ENCODE results near the gene LTC4S. TPM values are rescaled to one million over a fixed set of nuclear protein-coding genes. Genes with fewer than 3 reads are reported as not detected.
A peak's percentile ranks its signal among the peaks of the same experiment; 100 is the strongest.

LTC4S gene
- total RNA-seq, 6 donors from 2014 or later, result 6.7 to 33.1 (median 21.3) TPM

DNA sequence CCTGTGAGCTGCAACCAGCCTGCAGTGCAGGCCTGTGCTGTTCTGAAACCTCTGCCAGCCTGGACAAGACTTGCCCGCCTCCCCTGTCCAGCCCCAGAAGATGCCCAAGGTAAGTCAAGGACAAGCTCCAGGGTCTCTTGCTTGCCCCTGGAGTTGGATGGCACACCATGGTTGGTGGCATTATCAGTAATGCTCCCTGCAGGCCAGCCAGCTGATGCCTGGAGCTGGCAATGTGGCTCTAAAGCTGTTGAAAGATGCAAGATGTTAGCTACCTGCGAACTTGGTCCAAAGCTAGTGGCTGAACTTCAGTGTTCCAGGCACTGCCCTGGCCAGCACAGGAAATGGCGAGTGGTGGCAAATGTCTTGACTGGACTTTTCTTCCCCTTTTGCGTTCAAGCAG, 14.0 kb upstream of the LTC4S start:
- ATAC-seq (ENCODE audit: low FRiP score in 2 of 2) (no peak), DNase-seq (no peak)
- Histone ChIP-seq H3K4me1 (peaks cover 4 to 15% (median 7%) of the 10 kb centered on the region in 4 donors), H3K36me3 (peaks cover 0 to 60% (median 16%) of the 10 kb centered on the region in 4 donors), H3K9me3 (no peaks in the 10 kb centered on the region), H3K4me3 (no peak overlapping the region), H3K27me3 (no peaks in the 10 kb centered on the region), H3K27ac (no peak overlapping the region)
- WGBS, 2 donors, result 71 to 86% methylated on average over 3 to 4 of the region's 4 CpGs
- TF ChIP-seq POLR2A (IDR thresholded peaks at IDR 0.05) (no peak), EP300 (IDR thresholded peaks at IDR 0.05) (no peak)
- TF ChIP-seq, protein P1, sequence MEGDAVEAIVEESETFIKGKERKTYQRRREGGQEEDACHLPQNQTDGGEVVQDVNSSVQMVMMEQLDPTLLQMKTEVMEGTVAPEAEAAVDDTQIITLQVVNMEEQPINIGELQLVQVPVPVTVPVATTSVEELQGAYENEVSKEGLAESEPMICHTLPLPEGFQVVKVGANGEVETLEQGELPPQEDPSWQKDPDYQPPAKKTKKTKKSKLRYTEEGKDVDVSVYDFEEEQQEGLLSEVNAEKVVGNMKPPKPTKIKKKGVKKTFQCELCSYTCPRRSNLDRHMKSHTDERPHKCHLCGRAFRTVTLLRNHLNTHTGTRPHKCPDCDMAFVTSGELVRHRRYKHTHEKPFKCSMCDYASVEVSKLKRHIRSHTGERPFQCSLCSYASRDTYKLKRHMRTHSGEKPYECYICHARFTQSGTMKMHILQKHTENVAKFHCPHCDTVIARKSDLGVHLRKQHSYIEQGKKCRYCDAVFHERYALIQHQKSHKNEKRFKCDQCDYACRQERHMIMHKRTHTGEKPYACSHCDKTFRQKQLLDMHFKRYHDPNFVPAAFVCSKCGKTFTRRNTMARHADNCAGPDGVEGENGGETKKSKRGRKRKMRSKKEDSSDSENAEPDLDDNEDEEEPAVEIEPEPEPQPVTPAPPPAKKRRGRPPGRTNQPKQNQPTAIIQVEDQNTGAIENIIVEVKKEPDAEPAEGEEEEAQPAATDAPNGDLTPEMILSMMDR (IDR thresholded peaks at IDR 0.05), result no peak

DNA sequence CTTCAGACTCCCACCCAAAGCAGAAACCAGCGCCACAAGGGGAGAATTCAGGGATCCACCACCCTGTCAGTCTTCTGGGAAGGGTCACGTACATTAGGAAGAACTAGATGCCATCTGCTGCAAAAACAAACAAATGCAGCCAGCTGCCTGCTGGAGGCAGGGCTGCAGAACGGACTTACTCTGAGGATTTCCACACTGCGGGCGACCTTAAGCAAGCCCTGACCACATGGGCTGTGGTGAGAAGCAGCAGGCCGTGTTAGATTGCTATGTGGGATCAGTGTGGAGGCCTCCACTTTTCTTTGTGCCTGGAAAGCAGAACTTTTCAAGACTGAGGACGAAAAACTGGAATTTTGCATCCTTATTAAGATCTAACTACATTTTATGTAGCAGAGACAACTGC, 13.4 kb upstream of the LTC4S start:
- no peak overlapping the region for H3K4me3 ChIP-seq
- ATAC-seq (ENCODE audit: low FRiP score in 2 of 2) (peak in 1 of 2 donors; percentile 43), DNase-seq (peak in 1 of 2 donors; percentile 66)
- TF ChIP-seq EP300 (IDR thresholded peaks at IDR 0.05), result no peak
- TF ChIP-seq POLR2A (IDR thresholded peaks at IDR 0.05), result no peak
- no peaks in the 10 kb centered on the region for H3K9me3 ChIP-seq
- H3K27me3 ChIP-seq, result no peaks in the 10 kb centered on the region
- peaks cover 0 to 54% (median 12%) of the 10 kb centered on the region in 4 donors for H3K36me3 ChIP-seq
- 71 to 88% methylated on average over 7 of the region's 7 CpGs for WGBS, 2 donors
- H3K27ac ChIP-seq, result no peak overlapping the region
- peaks cover 4 to 15% (median 7%) of the 10 kb centered on the region in 4 donors for H3K4me1 ChIP-seq

DNA sequence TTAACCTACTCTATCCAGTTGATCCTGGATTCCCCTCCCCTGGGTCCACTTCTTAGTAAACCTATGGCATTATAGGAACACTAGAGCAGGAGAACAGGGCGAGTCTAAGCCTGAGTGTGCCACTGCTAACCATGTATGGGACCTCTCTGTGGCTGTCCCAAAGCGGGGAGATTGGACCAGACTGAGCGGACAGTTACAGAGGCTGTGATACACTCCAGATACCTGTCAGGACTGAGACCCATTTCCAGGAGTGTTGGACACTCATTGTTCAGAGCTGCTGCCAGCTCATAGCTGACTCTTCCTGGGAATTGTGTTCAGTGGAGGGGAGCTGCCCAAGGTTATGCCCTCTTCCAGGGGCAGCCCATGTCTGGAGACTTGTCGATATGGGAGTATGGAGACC, 11.9 kb upstream of the LTC4S start:
- DNase-seq, result no peak
- TF ChIP-seq EP300 (IDR thresholded peaks at IDR 0.05), result no peak
- TF ChIP-seq, protein P1 (IDR thresholded peaks at IDR 0.05), result no peak
- TF ChIP-seq POLR2AphosphoS5 (IDR thresholded peaks at IDR 0.05), result no peak
- TF ChIP-seq POLR2A (IDR thresholded peaks at IDR 0.05), result no peak
- no peaks in the 10 kb centered on the region for H3K27me3 ChIP-seq
- WGBS, 2 donors, result 97% methylated on average over 3 to 4 of the region's 4 CpGs
- no peak for ATAC-seq (ENCODE audit: low FRiP score in 2 of 2)
- no peak overlapping the region for H3K4me3 ChIP-seq
- H3K9me3 ChIP-seq, result no peaks in the 10 kb centered on the region
- peaks cover 0 to 10% (median 2%) of the 10 kb centered on the region in 4 donors for H3K4me1 ChIP-seq
- H3K36me3 ChIP-seq, result peaks cover 0 to 39% (median 4%) of the 10 kb centered on the region in 4 donors
- H3K27ac ChIP-seq, result no peak overlapping the region

DNA sequence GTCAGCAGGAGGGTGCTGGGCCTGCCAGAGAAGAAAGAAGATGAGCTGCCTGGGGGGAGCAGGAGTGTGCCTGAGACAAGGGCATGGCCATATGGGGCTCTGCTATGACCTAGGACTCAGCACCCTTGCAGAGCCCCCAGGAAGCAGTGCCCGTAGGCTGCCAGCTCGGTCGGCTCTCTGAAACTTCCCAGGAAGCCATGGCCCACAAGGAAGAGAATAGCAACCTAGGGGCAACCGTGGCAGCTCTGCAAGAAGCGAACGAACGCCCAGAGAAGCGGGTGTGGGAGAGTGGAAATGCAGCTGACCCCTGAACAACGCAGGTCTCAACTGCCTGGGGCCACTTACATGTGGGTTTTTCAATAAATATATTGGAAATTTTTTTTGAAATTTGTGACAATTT, 10.7 kb upstream of the LTC4S start:
- WGBS, 2 donors, result 90 to 94% methylated on average over 9 of the region's 9 CpGs
- H3K4me1 ChIP-seq, result peaks cover 0 to 7% (median 2%) of the 10 kb centered on the region in 4 donors
- no peak for ATAC-seq (ENCODE audit: low FRiP score in 2 of 2)

DNA sequence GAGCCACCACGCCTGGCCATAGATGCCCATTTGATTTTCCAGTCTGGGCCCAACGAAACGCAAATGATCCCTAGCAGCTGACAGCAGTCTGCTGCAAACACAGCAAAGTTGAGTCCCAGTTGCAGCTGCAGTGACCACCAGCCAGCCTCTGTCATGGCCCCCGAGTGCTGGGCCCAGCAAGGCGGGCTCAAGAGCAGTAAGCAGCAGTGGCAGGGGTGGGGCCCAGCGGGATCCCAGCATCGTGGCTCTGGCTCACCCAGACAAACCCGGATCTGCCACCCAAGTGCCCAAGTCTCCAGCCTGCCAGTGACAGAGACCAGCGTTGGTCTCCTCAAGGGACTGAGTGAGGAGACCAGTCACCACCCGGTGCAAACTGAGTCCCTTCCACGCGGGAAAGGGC, 6.9 kb upstream of the LTC4S start:
- no peak overlapping the region for H3K27ac ChIP-seq
- 83 to 89% methylated on average over 5 to 12 of the region's 12 CpGs for WGBS, 2 donors
- no peak overlapping the region for H3K4me3 ChIP-seq
- ATAC-seq (ENCODE audit: low FRiP score in 2 of 2) (no peak), DNase-seq (peak in 1 of 2 donors; percentile 43)
- peaks cover 3 to 6% (median 5%) of the 10 kb centered on the region in 4 donors for H3K4me1 ChIP-seq
- no peaks in the 10 kb centered on the region for H3K27me3 ChIP-seq
- H3K36me3 ChIP-seq, result no peaks in the 10 kb centered on the region
- H3K9me3 ChIP-seq, result no peaks in the 10 kb centered on the region
- TF ChIP-seq POLR2A (IDR thresholded peaks at IDR 0.05) (no peak), POLR2AphosphoS5 (IDR thresholded peaks at IDR 0.05) (no peak), EP300 (IDR thresholded peaks at IDR 0.05) (no peak)
- TF ChIP-seq, protein P1 (IDR thresholded peaks at IDR 0.05), result no peak

More for the DNA sequence above, 10.7 kb upstream of the LTC4S start:
- TF ChIP-seq EP300 (IDR thresholded peaks at IDR 0.05) (no peak), POLR2AphosphoS5 (IDR thresholded peaks at IDR 0.05) (no peak), POLR2A (IDR thresholded peaks at IDR 0.05) (no peak)
- TF ChIP-seq, protein P1 (IDR thresholded peaks at IDR 0.05), result no peak
- H3K27me3 ChIP-seq, result no peaks in the 10 kb centered on the region
- H3K36me3 ChIP-seq, result peaks cover 0 to 27% (median 0%) of the 10 kb centered on the region in 4 donors
- no peak for DNase-seq
- H3K4me3 ChIP-seq, result no peak overlapping the region
- no peaks in the 10 kb centered on the region for H3K9me3 ChIP-seq
- H3K27ac ChIP-seq, result no peak overlapping the region
